Measurements from ENCODE around the gene PGM5.
"Not testable (repeated sequence)": the region's sequence is repeated elsewhere in the genome, so short reads cannot be mapped to it uniquely, and the experiment has no call there.

- not testable (repeated sequence) for TF ChIP-seq POLR2A (IDR thresholded peaks at IDR 0.05; ENCODE audit: low read length); GATA1 (IDR thresholded peaks at IDR 0.05; ENCODE audit: low read depth, low read length)
Measured at GRCh38 chr9:68343992-68344391, 12.4 kb upstream of the PGM5 start.

Data from erythroblast (primary cell).